HG03354 (cell line): ENCODE data around the gene MAP2K5.

ENCODE experiments used
- ATAC-seq: cut with Tn5 transposase; IDR thresholded peaks from one replicate; pipeline ENCODE4 v1.9.1; 2021; ENCODE audit warnings: mild to moderate bottlenecking; ENCODE audit not compliant: unreplicated experiment, poor library complexity, severe bottlenecking

Gene MAP2K5

GRCh38 chr15:67556976-67557570 lies 14.6 kb downstream of the MAP2K5 start:
- ATAC-seq: no peak

- no peak for ATAC-seq
Observed at GRCh38 chr15:67558502-67558901, 16.0 kb downstream of the MAP2K5 start.

- ATAC-seq: no peak
Observed at GRCh38 chr15:67559158-67559557, 16.7 kb downstream of the MAP2K5 start.

- ATAC-seq: no peak
Observed at GRCh38 chr15:67559576-67559975, 17.1 kb downstream of the MAP2K5 start.

- ATAC-seq: no peak
Observed at GRCh38 chr15:67560320-67560719, 17.8 kb downstream of the MAP2K5 start.

GRCh38 chr15:67563092-67563491 lies 20.6 kb downstream of the MAP2K5 start:
- ATAC-seq: no peak

- peak; percentile 94 for ATAC-seq
Observed at GRCh38 chr15:67564021-67564967, 21.8 kb downstream of the MAP2K5 start.

GRCh38 chr15:67564968-67565345 lies 22.5 kb downstream of the MAP2K5 start:
- peak; percentile 41 for ATAC-seq

- no peak for ATAC-seq
Observed at GRCh38 chr15:67569668-67570067, 27.2 kb downstream of the MAP2K5 start.

- no peak for ATAC-seq
Observed at GRCh38 chr15:67570875-67571647, 28.6 kb downstream of the MAP2K5 start.

- ATAC-seq: no peak
Observed at GRCh38 chr15:67571648-67572415, 29.3 kb downstream of the MAP2K5 start.

- no peak for ATAC-seq
Observed at GRCh38 chr15:67573194-67573593, 30.7 kb downstream of the MAP2K5 start.

- ATAC-seq: no peak
Observed at GRCh38 chr15:67575039-67575502, 32.6 kb downstream of the MAP2K5 start.

- no peak for ATAC-seq
Observed at GRCh38 chr15:67578020-67578600, 35.6 kb downstream of the MAP2K5 start.

- no peak for ATAC-seq
Observed at GRCh38 chr15:67579164-67579563, 36.7 kb downstream of the MAP2K5 start.

GRCh38 chr15:67579967-67580366 lies 37.5 kb downstream of the MAP2K5 start:
- ATAC-seq: no peak

GRCh38 chr15:67584157-67584556 lies 41.7 kb downstream of the MAP2K5 start:
- no peak for ATAC-seq

GRCh38 chr15:67585681-67586080 lies 43.2 kb downstream of the MAP2K5 start:
- no peak for ATAC-seq

GRCh38 chr15:67587331-67587730 lies 44.8 kb downstream of the MAP2K5 start:
- ATAC-seq: no peak
